HEK293 (cell line): ENCODE measurements around the gene ACTN4.

ENCODE experiments used
- CTCF ChIA-PET: fragments of 350-600 bp; formaldehyde crosslinking; extraction: SDS; loops from one replicate; lab custom pipeline; 2021; ENCODE audit warnings: antibody characterized with exemption; lab: Yijun Ruan, JAX
- POLR2A ChIA-PET: fragments of 300-600 bp; formaldehyde crosslinking; extraction: SDS; loops from one replicate; lab custom pipeline; 2020; ENCODE audit warnings: antibody characterized with exemption, inconsistent platforms; lab: Yijun Ruan, JAX
- H3K27ac ChIP-seq: fragments of 200-500 bp; sonication (Bioruptor generic); 2 replicates; pipeline ENCODE4 v1.5.1; 2014; ENCODE audit warnings: low read depth, low read length, control low read depth, inconsistent platforms; ENCODE audit errors: extremely low read depth
- H3K36me3 ChIP-seq, 2 experiments: fragments of 200-500 bp in 1 of 2; sonication (Bioruptor generic) in 1 of 2; 1 replicate in 1 of 2; 2 replicates in 1 of 2; pipeline ENCODE4 v1.5.1; 2014 to 2017; ENCODE audit warnings: inconsistent platforms in 2 of 2, low read length in 2 of 2; ENCODE audit not compliant: control insufficient read depth in 2 of 2, insufficient read depth in 1 of 2
- H3K4me1 ChIP-seq: fragments of 200-500 bp; sonication (Bioruptor generic); 2 replicates; pipeline ENCODE4 v1.5.1; 2014; ENCODE audit warnings: mild to moderate bottlenecking, low read length, inconsistent platforms; ENCODE audit not compliant: control insufficient read depth, insufficient read depth
- H3K4me3 ChIP-seq: 2 replicates; pipeline ENCODE4 v1.5.1; 2011; ENCODE audit warnings: low read depth, mild to moderate bottlenecking, control low read depth, low read length, moderate library complexity
- H3K9me3 ChIP-seq: fragments of 200-500 bp; sonication (Bioruptor generic); 2 replicates; pipeline ENCODE4 v1.5.1; 2014; ENCODE audit warnings: low read depth, low read length, inconsistent platforms; ENCODE audit not compliant: control insufficient read depth, insufficient read depth
- BCL11A ChIP-seq: fragments of 450-650 bp; formaldehyde crosslinking; IDR thresholded peaks from 2 replicates; pipeline ENCODE4 v1.5.1; 2016; ENCODE audit warnings: low read depth, missing biosample characterization, missing genetic modification characterization
- CTCF ChIP-seq: fragments of 450-650 bp; formaldehyde crosslinking; IDR thresholded peaks from 2 replicates; pipeline ENCODE4 v1.5.1; 2016; ENCODE audit warnings: missing biosample characterization, missing genetic modification characterization
- EGR2 ChIP-seq: fragments of 450-650 bp; formaldehyde crosslinking; IDR thresholded peaks from 2 replicates; pipeline ENCODE4 v1.5.1; 2016; ENCODE audit warnings: low read depth, missing biosample characterization, missing genetic modification characterization
- KLF1 ChIP-seq: fragments of 450-650 bp; formaldehyde crosslinking; IDR thresholded peaks from 2 replicates; pipeline ENCODE4 v1.5.1; 2016; ENCODE audit warnings: missing biosample characterization, missing genetic modification characterization
- REST ChIP-seq: fragments of 450-650 bp; formaldehyde crosslinking; IDR thresholded peaks from 2 replicates; pipeline ENCODE4 v1.5.1; 2016; ENCODE audit warnings: missing biosample characterization, missing genetic modification characterization
- WT1 ChIP-seq: fragments of 450-650 bp; formaldehyde crosslinking; IDR thresholded peaks from 2 replicates; pipeline ENCODE4 v1.5.1; 2016; ENCODE audit warnings: missing biosample characterization, missing genetic modification characterization
- ZFHX2 ChIP-seq: fragments of 450-650 bp; formaldehyde crosslinking; conservative IDR thresholded peaks from 2 replicates; pipeline ENCODE4 v1.5.1; 2016; ENCODE audit warnings: missing biosample characterization, missing genetic modification characterization
- ZNF341 ChIP-seq: fragments of 450-650 bp; formaldehyde crosslinking; IDR thresholded peaks from 2 replicates; pipeline ENCODE4; 2016; ENCODE audit warnings: low read depth, missing biosample characterization, missing genetic modification characterization
- ZNF514 ChIP-seq: fragments of 450-650 bp; formaldehyde crosslinking; IDR thresholded peaks from 2 replicates; pipeline ENCODE4 v1.5.1; 2016; ENCODE audit warnings: missing biosample characterization, missing genetic modification characterization
- ZNF558 ChIP-seq: fragments of 450-650 bp; formaldehyde crosslinking; IDR thresholded peaks from 2 replicates; pipeline ENCODE4 v1.5.1; 2016; ENCODE audit warnings: missing biosample characterization, missing genetic modification characterization
- ZNF585B ChIP-seq: fragments of 450-650 bp; formaldehyde crosslinking; IDR thresholded peaks from 2 replicates; pipeline ENCODE4 v1.5.1; 2016; ENCODE audit warnings: missing biosample characterization, missing genetic modification characterization
- ZNF600 ChIP-seq: fragments of 450-650 bp; formaldehyde crosslinking; IDR thresholded peaks from 2 replicates; pipeline ENCODE4 v1.5.1; 2016; ENCODE audit warnings: missing biosample characterization, missing genetic modification characterization
- ZNF664 ChIP-seq: fragments of 450-650 bp; formaldehyde crosslinking; IDR thresholded peaks from 2 replicates; pipeline ENCODE4 v1.5.1; 2016; ENCODE audit warnings: missing biosample characterization, missing genetic modification characterization
- ZSCAN4 ChIP-seq: fragments of 450-650 bp; formaldehyde crosslinking; IDR thresholded peaks from 2 replicates; pipeline ENCODE4 v1.5.1; 2017; ENCODE audit warnings: missing biosample characterization, missing genetic modification characterization

Gene ACTN4

GRCh38 chr19:38661996-38662395, 14.5 kb downstream of the ACTN4 start:
- H3K27ac ChIP-seq: 0 out of 2 replicates have a peak overlapping the region, but pooled peaks have one; percentile 2
- H3K36me3 ChIP-seq: peaks cover 3 to 31% of the 10 kb centered on the region in 2 experiments; a peak in 2 of 3 replicates
- H3K9me3 ChIP-seq: no peaks in the 10 kb centered on the region
- CTCF ChIA-PET: interaction anchor here (0.6 to 1.6 kb wide), 5 partner anchors 14 to 267 kb away, joined by 3 to 8 read pairs (median 4); partner anchors contain the start of gene ACTN4
- peaks cover 75% of the 10 kb centered on the region for H3K4me1 ChIP-seq
- H3K4me3 ChIP-seq: no peak overlapping the region
- POLR2A ChIA-PET: interaction anchor here (0.7 to 10.8 kb wide), 4 partner anchors 9 to 43 kb away, joined by 3 to 122 read pairs (median 4); partner anchors contain the start of genes ACTN4 and EIF3K
- TF ChIP-seq ZNF664: no peak
- TF ChIP-seq BCL11A (tag by site-specific recombination): no peak
- no peak for TF ChIP-seq CTCF (tag by site-specific recombination)
- TF ChIP-seq REST (tag by site-specific recombination): no peak
- no peak for TF ChIP-seq ZSCAN4
- TF ChIP-seq ZNF341 (tag by site-specific recombination): peak; percentile 71
- TF ChIP-seq ZNF558 (tag by site-specific recombination): no peak

- ChIA-PET CTCF (interaction anchor here (0.6 to 1.6 kb wide), 6 partner anchors 14 to 267 kb away, joined by 3 to 8 read pairs (median 5); partner anchors contain the start of gene ACTN4), POLR2A (interaction anchor here (0.7 to 10.8 kb wide), 6 partner anchors 9 to 44 kb away, joined by 3 to 122 read pairs (median 6); partner anchors contain the start of genes ACTN4 and EIF3K)
- H3K36me3 ChIP-seq: peaks cover 3 to 24% of the 10 kb centered on the region in 2 experiments; a peak in 2 of 3 replicates
- no peak overlapping the region for H3K4me3 ChIP-seq
- no peak overlapping the region for H3K27ac ChIP-seq
- no peaks in the 10 kb centered on the region for H3K9me3 ChIP-seq
- H3K4me1 ChIP-seq: peaks cover 76% of the 10 kb centered on the region
- TF ChIP-seq ZNF600 (peak; percentile 63; the same call in 1 of the 2 replicates), EGR2 (tag by site-specific recombination) (peak; percentile 74), ZNF514 (tag by site-specific recombination) (no peak), ZNF585B (tag by site-specific recombination) (no peak), WT1 (no peak), KLF1 (tag by site-specific recombination) (peak; percentile 8; the same call in 1 of the 2 replicates), ZFHX2 (tag by site-specific recombination) (peak; percentile 71)
These were observed 15.2 kb downstream of the ACTN4 start for GRCh38 chr19:38662537-38663155.
